ENCODE results near the gene CSRP1.

DNA sequence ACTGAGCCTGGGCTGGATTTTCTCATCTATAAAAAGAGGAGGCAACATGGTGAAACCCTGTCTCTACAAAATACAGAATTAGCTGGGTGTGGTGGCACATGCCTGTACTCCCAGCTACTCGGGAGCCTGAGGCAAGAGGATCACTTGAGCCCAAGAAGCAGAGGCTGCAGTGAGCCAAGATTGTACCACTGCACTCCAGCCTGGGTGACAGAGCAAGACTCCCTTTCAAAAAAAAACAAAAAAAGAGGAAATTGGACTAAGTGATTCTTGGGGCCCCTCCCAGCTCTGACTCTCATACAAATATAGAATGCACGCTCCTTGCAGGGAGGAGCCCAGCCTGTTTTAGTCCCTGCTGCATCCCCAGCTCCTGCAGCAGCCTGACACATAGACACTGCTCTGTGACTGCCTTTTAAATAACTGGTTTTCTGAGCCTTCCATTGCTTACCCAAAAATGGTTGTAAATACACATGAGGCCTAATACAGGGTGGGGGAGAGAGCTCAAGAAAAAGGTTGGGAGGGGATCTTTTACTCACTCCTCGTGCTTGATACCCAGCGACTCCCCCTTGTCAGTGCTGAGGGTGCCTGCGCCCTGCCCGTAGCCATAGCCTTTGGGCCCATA lies 17.2 kb downstream of the CSRP1 start:
- TF ChIP-seq, protein P1, sequence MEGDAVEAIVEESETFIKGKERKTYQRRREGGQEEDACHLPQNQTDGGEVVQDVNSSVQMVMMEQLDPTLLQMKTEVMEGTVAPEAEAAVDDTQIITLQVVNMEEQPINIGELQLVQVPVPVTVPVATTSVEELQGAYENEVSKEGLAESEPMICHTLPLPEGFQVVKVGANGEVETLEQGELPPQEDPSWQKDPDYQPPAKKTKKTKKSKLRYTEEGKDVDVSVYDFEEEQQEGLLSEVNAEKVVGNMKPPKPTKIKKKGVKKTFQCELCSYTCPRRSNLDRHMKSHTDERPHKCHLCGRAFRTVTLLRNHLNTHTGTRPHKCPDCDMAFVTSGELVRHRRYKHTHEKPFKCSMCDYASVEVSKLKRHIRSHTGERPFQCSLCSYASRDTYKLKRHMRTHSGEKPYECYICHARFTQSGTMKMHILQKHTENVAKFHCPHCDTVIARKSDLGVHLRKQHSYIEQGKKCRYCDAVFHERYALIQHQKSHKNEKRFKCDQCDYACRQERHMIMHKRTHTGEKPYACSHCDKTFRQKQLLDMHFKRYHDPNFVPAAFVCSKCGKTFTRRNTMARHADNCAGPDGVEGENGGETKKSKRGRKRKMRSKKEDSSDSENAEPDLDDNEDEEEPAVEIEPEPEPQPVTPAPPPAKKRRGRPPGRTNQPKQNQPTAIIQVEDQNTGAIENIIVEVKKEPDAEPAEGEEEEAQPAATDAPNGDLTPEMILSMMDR (IDR thresholded peaks at IDR 0.05) = no peak
- TF ChIP-seq POLR2A (IDR thresholded peaks at IDR 0.05) (no peak), POLR2AphosphoS5 (IDR thresholded peaks at IDR 0.05) (no peak)
